GM21717 (cell line): Measurements from ENCODE around the gene BAIAP2.

ENCODE experiments used
- ATAC-seq: cut with Tn5 transposase; IDR thresholded peaks from one replicate; pipeline ENCODE4 v1.9.1; 2021; ENCODE audit warnings: mild to moderate bottlenecking, moderate library complexity; ENCODE audit not compliant: unreplicated experiment

Gene BAIAP2

GRCh38 chr17:81049973-81050551, 15.1 kb downstream of the BAIAP2 start:
- no peak for ATAC-seq

DNA sequence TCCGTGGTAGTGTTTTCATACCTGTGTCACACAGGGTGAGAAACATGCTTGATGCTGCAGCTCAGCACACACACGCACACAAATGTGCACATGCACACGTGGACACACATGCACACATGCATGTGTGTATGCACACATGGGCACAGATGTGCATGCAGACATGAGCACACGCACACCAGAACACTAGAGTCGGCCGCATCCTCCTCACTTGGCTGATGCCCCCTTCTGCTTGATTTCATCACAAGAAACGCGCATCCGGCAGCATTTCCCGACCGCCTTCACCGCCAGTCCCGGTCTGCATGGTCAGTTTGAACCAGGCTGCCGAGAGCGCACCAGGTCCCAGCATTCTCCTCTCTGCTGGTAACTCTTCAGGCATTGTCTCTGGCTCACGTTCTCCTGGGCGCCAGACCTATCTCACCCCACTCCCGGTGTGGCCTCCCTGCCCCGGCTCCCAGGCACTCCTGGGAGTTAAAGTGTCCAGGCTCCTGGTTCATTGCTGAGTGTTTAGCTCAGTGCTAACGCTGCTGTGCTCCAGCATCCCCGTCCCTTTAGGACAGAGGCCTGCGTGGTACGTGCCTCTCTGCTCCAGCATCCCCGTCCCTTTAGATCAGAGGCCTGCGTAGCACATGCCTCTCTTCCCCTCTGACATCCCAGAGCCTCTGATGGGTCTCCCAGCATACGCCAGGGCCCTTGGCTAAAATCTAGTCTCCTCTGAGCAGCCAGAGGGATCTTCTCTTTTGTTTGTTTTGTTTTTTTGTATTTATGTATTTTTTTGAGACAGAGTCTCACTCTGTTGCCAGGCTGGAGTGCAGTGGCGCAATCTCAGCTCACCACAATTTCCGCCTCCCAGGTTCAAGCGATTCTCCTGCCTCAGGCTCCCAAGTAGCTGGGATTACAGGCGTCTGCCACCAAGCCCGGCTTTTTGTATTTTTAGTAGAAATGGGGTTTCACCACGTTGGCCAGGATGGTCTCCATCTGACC, 16.0 kb downstream of the BAIAP2 start:
- no peak for ATAC-seq

DNA sequence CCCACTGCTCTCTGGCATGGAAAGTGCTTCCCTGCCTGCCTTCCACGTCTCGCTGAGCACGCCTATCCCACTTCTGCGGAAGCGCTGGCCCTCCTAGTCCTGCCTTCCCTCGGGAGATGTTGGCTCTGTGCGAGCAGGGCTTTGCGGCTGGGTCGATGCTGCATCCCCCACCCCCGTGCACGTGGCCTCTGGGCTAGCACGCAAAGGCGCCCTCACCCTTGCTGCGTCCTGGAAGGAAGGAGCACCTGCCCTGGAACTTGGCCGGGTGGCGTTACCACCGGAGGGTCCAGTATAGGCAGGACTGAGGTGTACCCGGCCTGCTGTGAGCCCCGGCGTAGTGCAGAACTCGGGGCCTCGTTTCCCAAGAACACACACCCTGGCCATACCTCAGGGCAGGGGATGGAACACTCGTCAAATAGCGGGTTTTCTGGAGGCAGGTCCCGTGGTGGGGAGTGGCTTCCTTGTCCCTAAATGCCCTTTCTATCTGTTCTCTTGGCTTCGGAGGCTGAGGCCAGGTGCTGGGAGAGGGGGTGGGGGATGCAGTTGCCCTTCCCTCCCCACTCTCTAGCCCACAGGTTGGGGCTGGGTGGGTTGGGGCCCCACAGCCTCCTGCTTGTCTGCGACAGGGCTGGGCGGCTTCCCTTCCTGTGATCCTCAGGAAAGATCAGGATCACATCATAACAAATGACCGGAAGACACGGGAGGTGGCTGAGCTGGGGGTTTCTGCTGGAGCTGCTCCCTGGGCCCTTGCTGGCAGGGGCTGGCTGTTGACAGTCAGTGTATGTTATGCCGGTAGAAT, 17.4 kb downstream of the BAIAP2 start:
- no peak for ATAC-seq

GRCh38 chr17:81053041-81053970, 18.4 kb downstream of the BAIAP2 start:
- no peak for ATAC-seq

DNA sequence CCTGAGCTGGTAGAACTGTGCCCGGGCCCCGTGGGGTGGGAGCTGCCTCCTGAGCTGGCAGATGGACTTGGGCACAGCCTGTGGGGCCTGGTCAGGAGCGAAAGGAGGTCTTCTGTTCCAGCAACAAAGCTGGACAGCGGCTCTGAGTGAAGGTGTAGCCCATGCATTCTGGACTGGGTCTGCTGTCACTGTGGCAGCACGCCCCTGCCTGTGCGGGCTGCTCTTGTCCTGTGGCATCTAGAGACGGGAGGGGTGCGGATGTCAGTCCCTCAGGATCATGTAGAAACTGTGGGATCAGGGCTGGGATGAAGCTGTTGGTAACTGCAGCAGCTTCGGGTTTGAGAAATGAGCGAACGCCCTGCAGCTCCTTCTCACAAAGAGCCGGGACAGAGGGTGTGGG, 19.4 kb downstream of the BAIAP2 start:
- no peak for ATAC-seq

GRCh38 chr17:81054881-81055370, 20.0 kb downstream of the BAIAP2 start:
- ATAC-seq = no peak

- no peak for ATAC-seq
These were observed 21.4 kb downstream of the BAIAP2 start for GRCh38 chr17:81056312-81056711.

GRCh38 chr17:81057079-81057730, 22.3 kb downstream of the BAIAP2 start:
- no peak for ATAC-seq

GRCh38 chr17:81057777-81058176, 22.8 kb downstream of the BAIAP2 start:
- no peak for ATAC-seq

DNA sequence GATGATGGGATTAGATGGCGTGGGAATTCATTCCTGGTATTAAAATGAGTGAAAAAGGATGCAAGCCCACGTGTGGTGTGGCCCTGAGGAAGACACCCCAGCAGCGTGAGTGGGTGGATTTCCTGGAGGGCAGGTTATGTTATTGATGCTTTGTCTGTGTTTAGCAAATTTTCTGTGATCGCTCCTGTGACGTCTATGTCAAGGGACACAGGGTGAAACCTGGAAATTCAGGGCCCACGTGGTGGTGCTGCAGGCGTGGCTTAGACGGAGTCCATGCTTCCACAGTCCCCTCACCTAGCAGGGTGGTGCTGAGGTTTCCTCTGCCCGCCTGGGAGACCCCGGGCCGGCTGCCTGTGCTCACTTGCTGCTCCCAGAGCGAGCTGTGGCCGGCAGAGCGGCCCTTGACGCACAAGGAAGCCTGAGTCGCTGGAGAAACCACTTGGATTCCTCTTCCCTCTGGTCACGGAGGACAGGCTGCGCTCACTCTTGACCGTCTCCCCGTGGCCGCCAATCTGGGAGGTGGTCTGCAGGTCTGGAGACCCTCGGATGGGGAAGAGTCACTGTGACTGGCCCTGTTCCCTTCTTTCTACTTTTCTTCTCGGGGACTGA, 23.4 kb downstream of the BAIAP2 start:
- no peak for ATAC-seq

DNA sequence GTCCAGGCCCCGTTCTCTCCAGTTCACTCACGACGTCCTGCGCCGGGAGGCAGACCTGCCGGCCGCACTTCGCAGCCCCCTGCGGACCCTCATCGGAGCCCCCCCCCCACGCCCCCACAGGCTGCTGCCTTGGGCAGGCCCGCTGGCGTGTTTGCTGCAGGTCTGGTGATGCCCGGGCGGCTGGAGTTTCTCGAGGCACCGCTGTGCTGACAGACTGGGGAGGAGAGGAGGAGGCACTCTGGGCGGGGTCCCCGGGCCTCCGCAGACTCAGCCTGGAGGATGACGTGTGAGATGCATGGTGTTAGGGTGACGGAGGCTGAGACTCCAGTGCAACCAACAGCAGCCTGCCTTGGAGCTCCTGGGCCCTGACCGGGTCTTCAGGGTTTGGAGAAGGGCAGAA, 24.1 kb downstream of the BAIAP2 start:
- no peak for ATAC-seq

DNA sequence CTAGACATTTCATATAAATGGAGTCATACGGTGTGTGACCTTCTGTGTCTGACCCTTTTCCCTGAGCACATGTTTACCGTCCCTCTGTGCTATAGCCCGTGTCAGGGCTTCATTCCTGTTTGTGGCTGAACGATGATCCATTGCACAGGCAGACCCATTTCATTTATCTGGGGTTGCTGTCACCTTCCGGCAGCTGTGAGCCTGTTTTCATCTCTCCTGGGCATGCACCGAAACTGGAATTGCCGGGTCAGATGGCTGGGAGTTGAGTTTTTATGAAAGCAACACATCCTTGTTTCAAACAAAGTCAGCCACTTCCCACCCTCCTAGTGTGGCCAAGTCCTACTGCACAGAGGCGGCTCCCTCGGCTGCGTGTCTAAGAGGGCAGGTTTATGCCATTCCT, 25.5 kb downstream of the BAIAP2 start:
- ATAC-seq = no peak

GRCh38 chr17:81061027-81061735, 26.2 kb downstream of the BAIAP2 start:
- ATAC-seq = no peak

DNA sequence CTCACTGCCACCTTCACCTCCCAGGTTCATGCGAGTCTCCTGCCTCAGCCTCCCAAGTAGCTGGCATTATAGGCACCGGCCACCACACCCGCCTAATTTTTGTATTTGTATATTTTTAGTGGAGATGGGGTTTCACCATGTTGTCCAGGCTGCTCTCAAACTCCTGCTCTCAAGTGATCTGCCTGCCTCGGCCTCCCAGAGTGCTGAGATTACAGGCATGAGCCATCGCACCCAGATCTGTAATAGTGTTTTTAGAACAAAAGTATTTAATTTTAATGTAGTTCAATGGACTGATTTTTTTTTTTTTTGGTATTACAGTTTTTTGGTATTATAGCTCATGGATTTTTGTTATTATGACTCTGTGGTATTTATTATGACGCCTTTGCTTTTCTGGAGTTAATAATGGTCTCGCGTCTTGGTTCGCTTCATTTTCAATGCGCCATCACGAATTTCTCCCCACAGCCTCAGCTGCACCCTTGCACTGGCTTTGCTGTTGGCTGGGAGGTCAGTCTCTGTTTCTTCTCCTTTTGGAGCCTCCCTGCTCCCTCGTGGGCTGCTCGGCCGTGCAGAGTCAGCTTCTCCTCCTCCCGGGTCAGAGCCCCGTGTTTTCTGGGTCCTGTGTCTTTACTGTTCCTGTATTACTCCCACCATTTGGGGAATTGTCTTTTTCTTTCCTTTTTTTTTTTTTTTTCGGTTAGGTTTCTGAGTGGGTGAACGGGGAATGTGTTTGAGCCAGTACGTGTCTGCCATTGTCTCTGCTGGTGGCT, 27.2 kb downstream of the BAIAP2 start:
- ATAC-seq = no peak

GRCh38 chr17:81063106-81064093, 28.4 kb downstream of the BAIAP2 start:
- ATAC-seq = no peak

GRCh38 chr17:81064678-81065475, 29.9 kb downstream of the BAIAP2 start:
- ATAC-seq = no peak
